GM18868 (cell line): ENCODE results near the gene COBLL1.

Experiments
- ATAC-seq: cut with Tn5 transposase; IDR thresholded peaks from one replicate; pipeline ENCODE4 v1.9.1; 2021; ENCODE audit warnings: mild to moderate bottlenecking, moderate library complexity; ENCODE audit not compliant: unreplicated experiment

The COBLL1 gene

DNA sequence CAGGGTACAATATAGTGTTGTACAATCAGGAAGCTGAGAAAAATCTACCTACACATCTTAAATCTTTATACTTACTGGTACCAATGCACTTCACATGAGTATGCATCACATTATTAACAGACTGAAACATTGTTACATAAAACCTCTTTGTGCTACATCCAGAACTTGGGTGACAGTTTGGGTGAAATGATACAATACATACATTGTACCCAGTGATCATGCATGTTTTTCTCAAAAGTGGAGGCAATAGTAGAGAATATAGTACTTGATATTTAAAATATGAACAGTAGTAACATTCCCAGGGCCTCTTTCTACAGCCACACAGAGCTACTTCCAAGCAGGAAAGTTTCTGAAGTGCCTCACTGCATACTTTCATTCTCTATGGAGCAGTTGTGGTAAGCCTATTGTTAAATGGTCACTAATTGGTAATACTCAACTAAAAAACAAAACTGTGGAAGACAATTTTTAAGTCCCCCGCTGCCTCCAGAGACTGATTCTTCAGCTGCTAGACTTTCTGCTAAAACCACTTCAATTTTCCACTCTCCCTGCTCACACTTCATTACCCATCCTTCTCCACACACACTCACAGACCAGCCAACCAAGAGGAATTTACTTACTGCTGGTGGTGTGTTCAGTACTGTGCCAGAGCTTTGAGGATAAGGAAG lies 197.5 kb downstream of the COBLL1 start:
- no peak for ATAC-seq

DNA sequence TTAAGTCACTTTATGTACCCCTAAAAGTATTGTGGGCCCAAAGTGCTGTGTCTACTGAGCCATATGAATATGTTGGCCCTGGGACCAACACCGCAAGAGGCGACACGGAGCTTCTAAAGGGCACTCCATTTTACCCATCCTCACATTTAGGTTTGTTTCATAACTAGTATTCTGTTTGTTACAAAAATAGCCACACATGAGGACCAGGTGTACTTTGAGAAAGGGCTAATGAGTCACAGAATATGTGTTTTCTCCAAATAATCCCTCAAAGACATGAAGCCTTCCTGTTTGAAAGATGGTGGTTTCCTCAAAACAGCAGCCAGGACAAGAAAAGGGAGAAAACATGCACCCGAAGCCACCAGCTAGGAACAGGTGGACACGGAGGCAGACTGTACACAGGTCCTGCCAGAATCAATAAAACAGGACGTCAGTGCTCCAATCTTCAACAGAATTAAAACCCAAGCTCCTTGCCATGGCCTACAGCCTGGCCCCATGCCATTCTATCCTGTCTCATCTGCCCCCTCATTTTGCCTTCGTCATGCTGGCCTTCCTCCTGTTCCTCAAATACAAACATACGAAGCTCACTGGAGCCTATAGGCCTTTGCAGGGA lies 198.6 kb downstream of the COBLL1 start:
- no peak for ATAC-seq

DNA sequence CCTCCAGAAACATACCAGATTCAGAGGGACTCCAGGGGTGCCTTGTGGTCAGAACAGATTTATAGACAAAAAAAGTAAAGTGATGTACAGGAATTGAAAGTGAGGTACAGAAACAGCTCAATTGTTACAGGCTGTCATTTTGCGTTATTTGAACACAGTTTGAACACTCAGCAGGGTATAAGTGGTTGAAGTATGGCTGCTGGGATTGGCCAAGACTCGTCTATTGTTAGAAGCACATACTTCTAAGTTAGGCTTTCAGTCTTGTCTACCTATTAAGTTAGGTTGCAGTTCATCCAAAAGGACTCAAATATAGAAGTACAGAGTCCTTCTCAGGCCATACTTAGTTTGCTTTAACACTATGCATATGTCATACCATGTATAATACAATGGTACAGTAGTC lies 199.4 kb downstream of the COBLL1 start:
- ATAC-seq: no peak
